M059J (cell line): Measurements from ENCODE around the gene ANAPC7. TPM values are rescaled to one million over a fixed set of nuclear protein-coding genes. Genes with fewer than 3 reads are reported as not detected.

Experiments used
- total RNA-seq: library from RNA; depleted of rRNA; stranded (reverse); fragments of >200 nt; shearing (Covaris generic); gene quantifications from 2 replicates; pipeline ENCODE4 v1.2.3, GENCODE V29; 2014; rRNA removed

ANAPC7 gene
- total RNA-seq, 1 experiment from 2014 or later, result 70.9 TPM

Other genes with a start within 250 kb of the ANAPC7 start
- gene ATP2A2, start 122.5 kb downstream of the ANAPC7 start, total RNA-seq, result 86.9 and 140 TPM in 2 replicates
- 987 and 1,311 TPM in 2 replicates for gene ARPC3, start 46.6 kb upstream of the ANAPC7 start, total RNA-seq
- 22.6 and 35.4 TPM in 2 replicates for gene GPN3, start 64.5 kb upstream of the ANAPC7 start, total RNA-seq
- 20.6 and 24.8 TPM in 2 replicates for gene FAM216A, start 65.1 kb upstream of the ANAPC7 start, total RNA-seq
- gene VPS29, start 98.4 kb upstream of the ANAPC7 start, total RNA-seq, result 117 and 146 TPM in 2 replicates
- 0.47 and 1.1 TPM in 2 replicates for gene RAD9B, start 98.6 kb upstream of the ANAPC7 start, total RNA-seq
- 1.7 and 5.2 TPM in 2 replicates for gene PPTC7, start 179.6 kb upstream of the ANAPC7 start, total RNA-seq
- gene TCTN1, start 210.4 kb upstream of the ANAPC7 start, total RNA-seq, result 40.4 and 42.8 TPM in 2 replicates